GM18505 (cell line): ENCODE measurements around the gene CD38.

Source experiments
- ATAC-seq: cut with Tn5 transposase; IDR thresholded peaks from one replicate; pipeline ENCODE4 v1.9.1; 2021; ENCODE audit not compliant: unreplicated experiment
- POLR2A ChIP-seq: IDR thresholded peaks from 4 replicates; pipeline ENCODE4 v1.6.1; 2011; ENCODE audit warnings: borderline replicate concordance; ENCODE audit not compliant: insufficient read depth, insufficient read length; ENCODE audit errors: extremely low read depth

Gene CD38

GRCh38 chr4:15894921-15895916 lies 117.1 kb downstream of the CD38 start:
- ATAC-seq = no peak
- TF ChIP-seq POLR2A = no peak

GRCh38 chr4:15897577-15897976 lies 119.4 kb downstream of the CD38 start:
- TF ChIP-seq POLR2A = no peak
- no peak for ATAC-seq

GRCh38 chr4:15898902-15899301 lies 120.8 kb downstream of the CD38 start:
- no peak for ATAC-seq
- TF ChIP-seq POLR2A = no peak

- no peak for ATAC-seq
- no peak for TF ChIP-seq POLR2A
These were observed 121.4 kb downstream of the CD38 start for GRCh38 chr4:15899511-15899910.

GRCh38 chr4:15901007-15901406 lies 122.9 kb downstream of the CD38 start:
- TF ChIP-seq POLR2A = no peak
- no peak for ATAC-seq

- ATAC-seq = no peak
- TF ChIP-seq POLR2A = no peak
These were observed 123.9 kb downstream of the CD38 start for GRCh38 chr4:15901998-15902397.

- TF ChIP-seq POLR2A = no peak
- no peak for ATAC-seq
These were observed 124.6 kb downstream of the CD38 start for GRCh38 chr4:15902746-15903145.
